Common myeloid progenitor, CD34-positive (primary cell): ENCODE results near the gene HAS3.

Source experiments
- CTCF ChIA-PET: fragments of 350-600 bp; sonication (Branson Sonifier 250); formaldehyde crosslinking; loops from one replicate; lab custom pipeline; 2021; ENCODE audit warnings: antibody characterized with exemption; lab: Charles Lee
- POLR2A ChIA-PET: fragments of 350-600 bp; sonication (Branson Sonifier 250); formaldehyde crosslinking; loops from one replicate; lab custom pipeline; 2021; ENCODE audit warnings: antibody characterized with exemption; lab: Charles Lee
- DNase-seq, 3 donors: peaks; one replicate each; pipeline versions ENCODE4 v3.0.0 to v3.0.0-alpha.2; 2013
- H3K27ac ChIP-seq, 2 experiments: 1 replicate in 1 of 2; 2 replicates in 1 of 2; pipeline ENCODE4 v1.7.0; 2013; ENCODE audit warnings: inconsistent platforms in 2 of 2, low read length in 2 of 2, mild to moderate bottlenecking in 2 of 2, low read depth in 1 of 2, moderate library complexity in 1 of 2; ENCODE audit not compliant: severe bottlenecking in 2 of 2, insufficient read depth in 1 of 2, poor library complexity in 1 of 2
- H3K27me3 ChIP-seq, 5 experiments: replicated peaks in 2 of 5; 1 replicate in 3 of 5; 2 replicates in 2 of 5; pipeline versions ENCODE4 v1.6.1 to v1.7.0; 2013; ENCODE audit warnings: low read length in 4 of 5, mild to moderate bottlenecking in 2 of 5, moderate library complexity in 2 of 5, inconsistent platforms in 1 of 5; ENCODE audit not compliant: insufficient read depth in 5 of 5, control insufficient read depth in 4 of 5
- H3K36me3 ChIP-seq, 4 experiments: 1 replicate in 2 of 4; 2 replicates in 2 of 4; pipeline versions ENCODE4 v1.6.1 to v1.7.0; 2013; ENCODE audit warnings: low read length in 3 of 4, control low read depth in 1 of 4, mild to moderate bottlenecking in 1 of 4; ENCODE audit not compliant: control insufficient read depth in 4 of 4, insufficient read depth in 4 of 4
- H3K4me1 ChIP-seq, 4 experiments: 1 replicate in 3 of 4; 2 replicates in 1 of 4; pipeline versions ENCODE4 v1.6.1 to v1.7.1; 2013; ENCODE audit warnings: low read length in 3 of 4, mild to moderate bottlenecking in 3 of 4, control low read depth in 1 of 4, inconsistent platforms in 1 of 4, moderate library complexity in 1 of 4; ENCODE audit not compliant: control insufficient read depth in 4 of 4, insufficient read depth in 4 of 4; ENCODE audit errors: control extremely low read depth in 1 of 4
- H3K4me3 ChIP-seq, 7 experiments: 1 replicate in 4 of 7; 2 replicates in 3 of 7; pipeline versions ENCODE4 v1.5.1 to v1.7.0; 2013; ENCODE audit warnings: mild to moderate bottlenecking in 7 of 7, low read length in 6 of 7, moderate library complexity in 6 of 7, inconsistent platforms in 2 of 7, low read depth in 2 of 7, control low read depth in 1 of 7; ENCODE audit not compliant: insufficient read depth in 4 of 7, control insufficient read depth in 1 of 7; ENCODE audit errors: extremely low read depth in 1 of 7
- H3K9me3 ChIP-seq, 5 experiments: 1 replicate in 4 of 5; 2 replicates in 1 of 5; pipeline versions ENCODE4 v1.6.1 to v1.7.1; 2013; ENCODE audit warnings: low read length in 4 of 5, mild to moderate bottlenecking in 2 of 5, inconsistent platforms in 1 of 5, low read depth in 1 of 5, moderate library complexity in 1 of 5; ENCODE audit not compliant: control insufficient read depth in 4 of 5, insufficient read depth in 2 of 5; ENCODE audit errors: control extremely low read depth in 1 of 5
- WGBS: methylation state at CpG from one replicate; pipeline ENCODE4 v1.1.5; 2013; ENCODE audit not compliant: insufficient coverage; 5-methylcytosine and 5-hydroxymethylcytosine counted together

HAS3 gene

GRCh38 chr16:69089091-69089910 lies 16.2 kb upstream of the HAS3 start:
- H3K9me3 ChIP-seq, result no peaks in the 10 kb centered on the region
- CTCF ChIA-PET, result interaction anchor here (1.1 to 1.8 kb wide), 2 partner anchors 9 to 16 kb away, joined by 3 to 5 read pairs; partner anchors contain the start of gene HAS3
- H3K4me3 ChIP-seq, result peak overlapping the region in 1 of 7 experiments; percentile 23
- 55% methylated on average over 12 of the region's 16 CpGs for WGBS
- peaks cover 0 to 27% (median 19%) of the 10 kb centered on the region in 4 experiments for H3K4me1 ChIP-seq
- no peak overlapping the region for H3K27ac ChIP-seq
- POLR2A ChIA-PET, result no interaction called here
- H3K27me3 ChIP-seq, result no peaks in the 10 kb centered on the region
- peak; percentile 46 to 78 (median 69) for DNase-seq
- peaks cover 0 to 3% (median 0%) of the 10 kb centered on the region in 4 experiments for H3K36me3 ChIP-seq

- 100% methylated on average over 2 of the region's 3 CpGs for WGBS
- no peak overlapping the region for H3K27ac ChIP-seq
- H3K4me1 ChIP-seq, result peaks cover 0 to 11% (median 8%) of the 10 kb centered on the region in 4 experiments
- no peaks in the 10 kb centered on the region for H3K36me3 ChIP-seq
- POLR2A ChIA-PET, result no interaction called here
- no peaks in the 10 kb centered on the region for H3K9me3 ChIP-seq
- DNase-seq, result no peak
- H3K4me3 ChIP-seq, result no peak overlapping the region
- CTCF ChIA-PET, result interaction anchor here (0.9 to 1.0 kb wide), 2 partner anchors 11 kb away, joined by 3 read pairs; partner anchors contain the start of gene HAS3
- no peaks in the 10 kb centered on the region for H3K27me3 ChIP-seq
Measured at GRCh38 chr16:69093974-69094373, 11.5 kb upstream of the HAS3 start.

GRCh38 chr16:69094501-69094900 lies 11.0 kb upstream of the HAS3 start:
- WGBS, result 92% methylated on average over 5 of the region's 5 CpGs
- no peak overlapping the region for H3K4me3 ChIP-seq
- no peaks in the 10 kb centered on the region for H3K27me3 ChIP-seq
- H3K36me3 ChIP-seq, result no peaks in the 10 kb centered on the region
- POLR2A ChIA-PET, result no interaction called here
- H3K27ac ChIP-seq, result no peak overlapping the region
- no peaks in the 10 kb centered on the region for H3K9me3 ChIP-seq
- CTCF ChIA-PET, result interaction anchor here (0.9 to 1.0 kb wide), 2 partner anchors 11 kb away, joined by 3 read pairs; partner anchors contain the start of gene HAS3
- peaks cover 0 to 6% (median 2%) of the 10 kb centered on the region in 4 experiments for H3K4me1 ChIP-seq
- no peak for DNase-seq

- POLR2A ChIA-PET, result no interaction called here
- Histone ChIP-seq H3K36me3 (no peaks in the 10 kb centered on the region), H3K4me3 (no peak overlapping the region), H3K4me1 (no peaks in the 10 kb centered on the region), H3K27ac (no peak overlapping the region), H3K9me3 (no peaks in the 10 kb centered on the region), H3K27me3 (peaks cover 0 to 4% (median 0%) of the 10 kb centered on the region in 5 experiments)
- WGBS, result 100% methylated on average over 5 of the region's 6 CpGs
- no peak for DNase-seq
- CTCF ChIA-PET, result no interaction called here
Measured at GRCh38 chr16:69095193-69095592, 10.3 kb upstream of the HAS3 start.

- no peak overlapping the region for H3K27ac ChIP-seq
- H3K36me3 ChIP-seq, result no peaks in the 10 kb centered on the region
- 98% methylated on average over 9 of the region's 11 CpGs for WGBS
- H3K4me1 ChIP-seq, result peaks cover 0 to 2% (median under 1%) of the 10 kb centered on the region in 4 experiments
- no peak for DNase-seq
- H3K9me3 ChIP-seq, result no peaks in the 10 kb centered on the region
- POLR2A ChIA-PET, result no interaction called here
- CTCF ChIA-PET, result interaction anchor here (0.7 to 1.7 kb wide), 3 partner anchors 14 to 572 kb away, joined by 3 to 6 read pairs (median 5); no protein-coding TSS in a partner anchor
- H3K4me3 ChIP-seq, result no peak overlapping the region
- peaks cover 0 to 16% (median 5%) of the 10 kb centered on the region in 5 experiments for H3K27me3 ChIP-seq
Measured at GRCh38 chr16:69100071-69100691, 5.3 kb upstream of the HAS3 start.

GRCh38 chr16:69106491-69107315 lies 1.2 kb downstream of the HAS3 start:
- 0% methylated on average over 45 of the region's 55 CpGs for whole genome bisulfite sequencing
- ChIA-PET POLR2A (interaction anchor here (0.7 to 0.8 kb wide), 2 partner anchors 23 to 483 kb away, joined by 3 read pairs; no protein-coding TSS in a partner anchor), CTCF (interaction anchor here (1.5 to 2.1 kb wide), 4 partner anchors 12 to 18 kb away, joined by 5 to 11 read pairs (median 7); no protein-coding TSS in a partner anchor)
- H3K27ac ChIP-seq, result no peak overlapping the region
- H3K36me3 ChIP-seq, result peaks cover 0 to 15% (median 5%) of the 10 kb centered on the region in 4 experiments
- H3K27me3 ChIP-seq, result peaks cover 0 to 57% (median 12%) of the 10 kb centered on the region in 5 experiments
- peak in 2 of 3 donors; percentile 23 to 41 for DNase-seq
- peaks cover 0 to 36% (median 29%) of the 10 kb centered on the region in 4 experiments for H3K4me1 ChIP-seq
- no peaks in the 10 kb centered on the region for H3K9me3 ChIP-seq
- peak overlapping the region; percentile 3 to 74 (median 64) for H3K4me3 ChIP-seq
